ENCODE data around the gene FAM180B.

DNA sequence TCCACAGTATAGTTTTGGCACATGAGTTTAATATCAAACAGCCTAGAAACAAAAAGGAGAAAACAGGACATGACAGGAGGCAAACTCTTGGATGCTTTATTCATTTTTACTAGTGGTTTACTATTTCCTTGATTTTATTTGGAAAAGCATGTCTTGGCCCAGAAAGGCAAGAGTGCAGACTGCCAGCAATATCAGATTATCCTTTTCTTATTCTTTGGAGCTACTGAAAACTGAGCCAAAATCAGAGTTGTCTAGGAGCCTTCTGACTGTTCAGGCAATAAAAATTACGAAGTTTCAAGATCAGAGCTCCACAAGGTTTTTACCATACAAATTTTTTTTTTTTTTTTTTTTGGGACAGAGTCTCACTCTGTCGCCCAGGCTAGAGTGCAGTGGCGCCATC is 49.6 kb upstream of the FAM180B start:
- no peak for TF ChIP-seq POLR2A (IDR thresholded peaks at IDR 0.05; ENCODE audit: low read length)
- no peak for TF ChIP-seq GATA1 (IDR thresholded peaks at IDR 0.05; ENCODE audit: low read depth, low read length)

Data from erythroblast (primary cell).